HG02884 (cell line): ENCODE measurements around the gene RIMS1.

Source experiments
- ATAC-seq: cut with Tn5 transposase; IDR thresholded peaks from one replicate; pipeline ENCODE4 v1.9.1; 2021; ENCODE audit warnings: mild to moderate bottlenecking, moderate library complexity; ENCODE audit not compliant: unreplicated experiment

RIMS1 gene

GRCh38 chr6:72403413-72403812 is 517.1 kb downstream of the RIMS1 start:
- no peak for ATAC-seq

GRCh38 chr6:72406517-72406916 is 520.2 kb downstream of the RIMS1 start:
- ATAC-seq = peak; percentile 64

GRCh38 chr6:72410769-72411168 is 524.4 kb downstream of the RIMS1 start:
- no peak for ATAC-seq

GRCh38 chr6:72411872-72412708 is 525.7 kb downstream of the RIMS1 start:
- ATAC-seq = peak; percentile 81

- peak; percentile 1 for ATAC-seq
Measured at GRCh38 chr6:72412709-72413044, 526.3 kb downstream of the RIMS1 start.

- ATAC-seq = no peak
Measured at GRCh38 chr6:72413884-72414283, 527.5 kb downstream of the RIMS1 start.

- no peak for ATAC-seq
Measured at GRCh38 chr6:72414657-72415056, 528.3 kb downstream of the RIMS1 start.

GRCh38 chr6:72416744-72417465 is 530.6 kb downstream of the RIMS1 start:
- ATAC-seq = no peak

GRCh38 chr6:72417759-72418158 is 531.4 kb downstream of the RIMS1 start:
- no peak for ATAC-seq

GRCh38 chr6:72418495-72418894 is 532.1 kb downstream of the RIMS1 start:
- no peak for ATAC-seq

GRCh38 chr6:72419966-72420365 is 533.6 kb downstream of the RIMS1 start:
- no peak for ATAC-seq

- ATAC-seq = no peak
Measured at GRCh38 chr6:72420409-72420808, 534.1 kb downstream of the RIMS1 start.

GRCh38 chr6:72421387-72421786 is 535.0 kb downstream of the RIMS1 start:
- no peak for ATAC-seq

- ATAC-seq = no peak
Measured at GRCh38 chr6:72422171-72422570, 535.8 kb downstream of the RIMS1 start.

- no peak for ATAC-seq
Measured at GRCh38 chr6:72424476-72424875, 538.1 kb downstream of the RIMS1 start.

GRCh38 chr6:72425003-72425681 is 538.8 kb downstream of the RIMS1 start:
- ATAC-seq = no peak

GRCh38 chr6:72440611-72441010 is 554.3 kb downstream of the RIMS1 start:
- ATAC-seq = no peak

- ATAC-seq = no peak
Measured at GRCh38 chr6:72446430-72446829, 560.1 kb downstream of the RIMS1 start.
